ENCODE results near the gene HRH2. TPM values are rescaled to one million over a fixed set of nuclear protein-coding genes. Genes with fewer than 3 reads are reported as not detected.

Gene HRH2
- total and polyA plus RNA-seq, 8 donors, result 0.58 to 44.6 (median 4.6) TPM

GRCh38 chr5:175683921-175684320 lies 26.1 kb downstream of the HRH2 start:
- H3K4me1 ChIP-seq, result peaks cover 45 to 67% (median 58%) of the 10 kb centered on the region in 4 donors

GRCh38 chr5:175684931-175685330 lies 27.1 kb downstream of the HRH2 start:
- Histone ChIP-seq H3K4me3 (no peak overlapping the region), H3K27ac (no peak overlapping the region), H3K36me3 (peaks cover 11 to 38% (median 23%) of the 10 kb centered on the region in 4 donors), H3K27me3 (no peaks in the 10 kb centered on the region), H3K9me3 (no peaks in the 10 kb centered on the region), H3K4me1 (peaks cover 44 to 65% (median 56%) of the 10 kb centered on the region in 4 donors)
- WGBS, 5 donors, result 85 to 94% (median 91%) methylated on average over 5 of the region's 5 CpGs
- no peak for DNase-seq
- intact Hi-C loops (cut with DNase I; ENCODE audit: low total_unique reads), result no loop called here
- TF ChIP-seq POLR2AphosphoS5 (IDR thresholded peaks at IDR 0.05) (no peak), POLR2A (IDR thresholded peaks at IDR 0.05) (no peak), EP300 (IDR thresholded peaks at IDR 0.05) (no peak)
- TF ChIP-seq, protein P1, sequence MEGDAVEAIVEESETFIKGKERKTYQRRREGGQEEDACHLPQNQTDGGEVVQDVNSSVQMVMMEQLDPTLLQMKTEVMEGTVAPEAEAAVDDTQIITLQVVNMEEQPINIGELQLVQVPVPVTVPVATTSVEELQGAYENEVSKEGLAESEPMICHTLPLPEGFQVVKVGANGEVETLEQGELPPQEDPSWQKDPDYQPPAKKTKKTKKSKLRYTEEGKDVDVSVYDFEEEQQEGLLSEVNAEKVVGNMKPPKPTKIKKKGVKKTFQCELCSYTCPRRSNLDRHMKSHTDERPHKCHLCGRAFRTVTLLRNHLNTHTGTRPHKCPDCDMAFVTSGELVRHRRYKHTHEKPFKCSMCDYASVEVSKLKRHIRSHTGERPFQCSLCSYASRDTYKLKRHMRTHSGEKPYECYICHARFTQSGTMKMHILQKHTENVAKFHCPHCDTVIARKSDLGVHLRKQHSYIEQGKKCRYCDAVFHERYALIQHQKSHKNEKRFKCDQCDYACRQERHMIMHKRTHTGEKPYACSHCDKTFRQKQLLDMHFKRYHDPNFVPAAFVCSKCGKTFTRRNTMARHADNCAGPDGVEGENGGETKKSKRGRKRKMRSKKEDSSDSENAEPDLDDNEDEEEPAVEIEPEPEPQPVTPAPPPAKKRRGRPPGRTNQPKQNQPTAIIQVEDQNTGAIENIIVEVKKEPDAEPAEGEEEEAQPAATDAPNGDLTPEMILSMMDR (IDR thresholded peaks at IDR 0.05), result no peak

More at GRCh38 chr5:175683921-175684320, 26.1 kb downstream of the HRH2 start:
- H3K9me3 ChIP-seq, result no peaks in the 10 kb centered on the region
- no peak for DNase-seq
- intact Hi-C loops (cut with DNase I; ENCODE audit: low total_unique reads), result no loop called here
- WGBS, 5 donors, result 87 to 98% (median 96%) methylated on average over 7 to 13 of the region's 13 CpGs
- TF ChIP-seq EP300 (IDR thresholded peaks at IDR 0.05) (no peak), POLR2AphosphoS5 (IDR thresholded peaks at IDR 0.05) (no peak), POLR2A (IDR thresholded peaks at IDR 0.05) (no peak)
- TF ChIP-seq, protein P1 (IDR thresholded peaks at IDR 0.05), result no peak
- H3K27ac ChIP-seq, result no peak overlapping the region
- no peak overlapping the region for H3K4me3 ChIP-seq
- no peaks in the 10 kb centered on the region for H3K27me3 ChIP-seq
- peaks cover 11 to 38% (median 23%) of the 10 kb centered on the region in 4 donors for H3K36me3 ChIP-seq

GRCh38 chr5:175685701-175686350 lies 28.0 kb downstream of the HRH2 start:
- peaks cover 35 to 63% (median 47%) of the 10 kb centered on the region in 4 donors for H3K4me1 ChIP-seq
- intact Hi-C loops (cut with DNase I; ENCODE audit: low total_unique reads), result no loop called here
- 89 to 94% (median 93%) methylated on average over 9 to 12 of the region's 12 CpGs for WGBS, 5 donors
- no peaks in the 10 kb centered on the region for H3K27me3 ChIP-seq
- no peak for TF ChIP-seq POLR2A (IDR thresholded peaks at IDR 0.05)
- TF ChIP-seq, protein P1 (IDR thresholded peaks at IDR 0.05), result no peak
- no peak for TF ChIP-seq EP300 (IDR thresholded peaks at IDR 0.05)
- no peak for TF ChIP-seq POLR2AphosphoS5 (IDR thresholded peaks at IDR 0.05)
- H3K4me3 ChIP-seq, result no peak overlapping the region
- DNase-seq, result no peak
- peak overlapping the region in 1 of 5 donors; percentile 62 for H3K27ac ChIP-seq
- no peaks in the 10 kb centered on the region for H3K9me3 ChIP-seq
- H3K36me3 ChIP-seq, result peaks cover 11 to 38% (median 23%) of the 10 kb centered on the region in 4 donors

DNA sequence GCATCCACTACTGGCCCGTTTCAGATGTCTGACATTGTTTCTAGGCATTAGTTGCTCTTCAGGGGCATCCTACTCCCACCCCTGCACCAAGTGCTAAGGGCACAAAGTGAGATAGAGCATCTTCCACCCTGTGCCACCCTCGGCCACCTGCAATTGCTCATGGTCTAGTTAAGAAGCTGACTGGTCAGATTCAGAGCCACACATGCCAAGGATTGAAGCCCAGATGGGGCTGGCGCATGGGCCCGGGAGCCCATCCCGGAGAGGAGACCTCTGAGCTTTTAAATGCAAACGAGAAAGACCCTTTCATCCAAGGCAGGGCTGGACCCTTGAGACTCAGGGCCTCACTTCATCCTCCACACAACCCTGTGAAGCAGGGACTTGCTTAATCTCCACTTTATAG lies 28.5 kb downstream of the HRH2 start:
- H3K9me3 ChIP-seq, result no peaks in the 10 kb centered on the region
- TF ChIP-seq, protein P1 (IDR thresholded peaks at IDR 0.05), result no peak
- TF ChIP-seq POLR2AphosphoS5 (IDR thresholded peaks at IDR 0.05), result no peak
- TF ChIP-seq POLR2A (IDR thresholded peaks at IDR 0.05), result no peak
- intact Hi-C loops (cut with DNase I; ENCODE audit: low total_unique reads), result no loop called here
- no peak overlapping the region for H3K4me3 ChIP-seq
- DNase-seq, result no peak
- peak overlapping the region; percentile 57 to 81 (median 68) for H3K27ac ChIP-seq
- H3K27me3 ChIP-seq, result no peaks in the 10 kb centered on the region
- WGBS, 5 donors, result 85 to 90% (median 88%) methylated on average over 6 of the region's 6 CpGs
- H3K4me1 ChIP-seq, result peaks cover 30 to 63% (median 43%) of the 10 kb centered on the region in 4 donors
- peaks cover 11 to 38% (median 23%) of the 10 kb centered on the region in 4 donors for H3K36me3 ChIP-seq

All from stomach (tissue), 9 donors.